ENCODE measurements around the gene FADS3. TPM values are rescaled to one million over a fixed set of nuclear protein-coding genes. Genes with fewer than 3 reads are reported as not detected.
A peak's percentile ranks its signal among the peaks of the same experiment; 100 is the strongest.

FADS3 gene
- total RNA-seq, 1 donor from 2014 or later: 113 TPM

DNA sequence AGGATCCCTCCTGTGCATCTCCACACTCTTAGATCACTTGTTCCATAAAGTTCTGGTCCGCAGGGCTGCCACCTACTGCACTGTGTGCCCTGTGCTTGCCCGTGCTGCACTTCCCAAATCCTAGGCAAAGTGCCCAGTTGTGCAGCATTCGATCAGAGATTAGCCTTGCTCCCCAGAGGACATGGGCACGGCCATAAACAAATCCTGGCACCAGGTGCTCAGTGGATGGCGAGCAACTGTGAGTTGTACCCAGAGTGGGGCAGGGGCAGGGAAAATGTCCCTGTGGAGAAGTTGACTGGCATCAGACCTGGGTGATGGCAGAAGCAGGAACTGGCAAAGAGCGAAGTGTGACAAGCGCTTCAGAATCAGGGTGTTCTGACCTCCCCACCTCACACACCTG is 58.6 kb downstream of the FADS3 start:
- peak; percentile 37 for ATAC-seq
- DNase-seq (ENCODE audit: missing footprints): peak; percentile 76
- intact Hi-C loops (cut with DNase I): no loop called here

DNA sequence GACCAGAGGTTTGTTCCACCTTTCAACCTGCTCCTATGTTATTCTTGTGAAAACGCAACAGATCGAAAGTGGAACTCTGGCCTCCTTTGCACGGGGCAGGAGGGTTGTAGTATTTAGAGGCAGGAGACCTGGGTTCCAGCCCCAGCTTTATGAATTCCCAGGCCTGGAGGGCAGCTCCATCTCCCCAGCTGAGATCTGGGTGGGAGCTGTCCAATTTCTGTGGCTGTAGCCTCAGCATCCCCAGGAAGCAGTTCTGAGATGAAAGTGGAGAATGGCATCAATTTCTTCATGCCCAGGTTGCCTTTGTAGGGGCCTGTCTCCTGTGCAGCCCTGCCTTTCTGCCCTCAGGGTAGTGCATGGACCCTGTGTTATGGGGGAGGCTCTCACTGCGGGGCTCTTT is 59.1 kb downstream of the FADS3 start:
- peak; percentile 4 for DNase-seq (ENCODE audit: missing footprints)
- no peak for ATAC-seq
- intact Hi-C loops (cut with DNase I): no loop called here

DNA sequence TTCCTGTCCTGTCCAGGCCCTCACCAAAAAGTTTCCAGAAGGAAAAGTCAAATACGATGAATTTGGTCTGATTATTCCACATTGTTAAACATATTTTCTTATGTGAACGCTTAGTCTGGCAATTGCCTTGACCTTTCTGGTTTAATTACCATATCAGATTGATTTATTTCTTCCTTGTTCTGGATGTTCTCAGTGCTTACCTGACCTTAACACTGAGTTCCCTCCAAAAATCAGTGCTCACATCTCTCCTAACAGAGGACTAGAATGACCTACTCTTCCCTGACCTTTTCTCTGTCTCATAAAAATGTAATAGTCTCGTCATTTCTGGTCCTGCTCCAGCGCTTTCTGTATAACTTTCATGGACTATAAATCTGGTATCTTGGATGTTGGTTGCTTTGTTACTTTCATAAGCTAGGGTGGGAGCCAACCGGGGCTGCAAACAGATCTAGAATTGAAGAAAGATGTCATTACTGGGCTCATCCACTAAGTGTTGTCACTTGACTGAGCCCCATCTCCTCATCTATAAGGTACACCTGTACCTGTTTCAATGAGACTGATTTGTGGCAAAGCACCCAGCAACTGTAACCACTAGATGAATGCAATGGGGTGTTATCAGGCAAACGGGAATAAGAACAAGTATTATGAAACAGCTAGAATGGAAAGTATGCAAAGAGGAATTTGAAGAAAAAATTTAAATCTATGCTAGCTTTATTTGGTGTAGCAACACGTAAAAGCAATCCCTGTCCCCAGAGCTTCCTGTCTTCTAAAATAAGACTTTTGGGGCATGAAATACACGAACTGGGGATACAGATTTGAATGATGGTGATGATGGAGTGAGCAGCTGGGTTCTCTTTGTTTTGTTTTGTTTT is 60.9 kb downstream of the FADS3 start:
- ATAC-seq (no peak), DNase-seq (ENCODE audit: missing footprints) (no peak)
- intact Hi-C loops (cut with DNase I): no loop called here

DNA sequence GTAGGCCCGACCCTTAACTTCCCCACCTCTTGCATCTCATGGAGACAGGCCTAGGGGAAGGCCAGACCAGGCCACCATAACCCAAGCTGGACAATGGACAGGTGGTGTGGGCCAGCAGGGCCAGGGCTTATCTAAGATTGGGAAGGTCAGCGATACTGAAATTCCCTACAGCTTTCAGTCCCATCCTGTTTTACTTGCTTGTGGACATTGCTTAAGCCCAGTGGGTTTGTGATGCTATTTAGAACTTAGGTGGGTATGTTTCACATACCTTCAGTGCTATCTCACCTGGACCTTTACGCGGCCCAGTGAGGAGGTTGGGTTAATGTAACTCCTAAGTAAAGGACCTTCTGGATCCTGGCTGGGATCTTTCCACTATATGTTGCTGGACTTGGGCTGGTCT is 61.5 kb downstream of the FADS3 start:
- intact Hi-C loops (cut with DNase I): loop anchor here (5.0 kb wide), 1 partner anchor 32 kb away; no protein-coding TSS in a partner anchor
- no peak for ATAC-seq
- DNase-seq (ENCODE audit: missing footprints): peak; percentile 22

DNA sequence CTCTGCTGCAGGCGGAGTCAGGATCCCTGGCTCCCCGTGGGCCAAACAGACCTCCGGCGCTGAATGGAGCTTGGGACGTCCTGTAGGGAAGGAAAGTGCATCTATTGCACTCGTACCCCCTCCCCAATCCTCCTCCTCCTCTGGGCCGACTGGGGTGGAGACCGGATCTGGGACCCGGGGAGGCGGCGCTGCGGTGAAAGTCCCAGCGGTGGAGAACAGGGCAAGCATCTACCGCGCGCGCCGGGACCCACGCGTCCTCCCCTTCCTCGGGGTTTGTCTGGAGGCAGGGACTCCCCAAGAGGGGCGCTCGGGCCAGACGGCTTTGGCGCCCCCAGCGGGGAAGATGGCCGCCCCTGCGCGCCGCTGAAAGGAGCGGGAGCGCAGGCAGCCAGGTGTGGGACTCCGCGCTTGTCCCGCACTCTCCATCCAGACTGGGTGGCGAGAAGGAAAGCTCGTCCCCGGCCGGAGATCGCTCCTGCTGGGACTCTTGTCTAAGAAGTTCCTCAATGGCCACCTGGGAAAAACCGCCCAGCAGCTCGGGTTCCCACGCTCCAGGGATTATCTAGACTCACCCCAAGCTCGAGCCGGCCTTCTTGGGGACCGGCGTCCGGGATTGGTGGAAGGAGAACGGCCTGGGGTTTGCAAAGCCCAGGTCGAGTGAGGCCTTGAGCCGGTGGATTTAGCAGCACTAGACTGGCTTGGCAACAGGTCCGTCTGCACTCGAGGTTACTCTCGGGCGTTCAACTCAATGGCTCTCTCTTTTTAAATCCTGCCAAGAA is 62.5 kb downstream of the FADS3 start:
- ATAC-seq: peak; percentile 27
- peak; percentile 69 for DNase-seq (ENCODE audit: missing footprints)
- intact Hi-C loops (cut with DNase I): loop anchor here (5.0 kb wide), 1 partner anchor 33 kb away; no protein-coding TSS in a partner anchor

DNA sequence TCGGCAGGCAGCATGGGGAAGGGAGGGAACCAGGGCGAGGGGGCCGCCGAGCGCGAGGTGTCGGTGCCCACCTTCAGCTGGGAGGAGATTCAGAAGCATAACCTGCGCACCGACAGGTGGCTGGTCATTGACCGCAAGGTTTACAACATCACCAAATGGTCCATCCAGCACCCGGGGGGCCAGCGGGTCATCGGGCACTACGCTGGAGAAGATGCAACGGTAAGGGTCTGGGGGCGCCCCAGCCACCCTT is 63.0 kb downstream of the FADS3 start:
- no peak for ATAC-seq
- DNase-seq (ENCODE audit: missing footprints): peak; percentile 62
- intact Hi-C loops (cut with DNase I): loop anchor here (5.0 kb wide), 1 partner anchor 34 kb away; no protein-coding TSS in a partner anchor

DNA sequence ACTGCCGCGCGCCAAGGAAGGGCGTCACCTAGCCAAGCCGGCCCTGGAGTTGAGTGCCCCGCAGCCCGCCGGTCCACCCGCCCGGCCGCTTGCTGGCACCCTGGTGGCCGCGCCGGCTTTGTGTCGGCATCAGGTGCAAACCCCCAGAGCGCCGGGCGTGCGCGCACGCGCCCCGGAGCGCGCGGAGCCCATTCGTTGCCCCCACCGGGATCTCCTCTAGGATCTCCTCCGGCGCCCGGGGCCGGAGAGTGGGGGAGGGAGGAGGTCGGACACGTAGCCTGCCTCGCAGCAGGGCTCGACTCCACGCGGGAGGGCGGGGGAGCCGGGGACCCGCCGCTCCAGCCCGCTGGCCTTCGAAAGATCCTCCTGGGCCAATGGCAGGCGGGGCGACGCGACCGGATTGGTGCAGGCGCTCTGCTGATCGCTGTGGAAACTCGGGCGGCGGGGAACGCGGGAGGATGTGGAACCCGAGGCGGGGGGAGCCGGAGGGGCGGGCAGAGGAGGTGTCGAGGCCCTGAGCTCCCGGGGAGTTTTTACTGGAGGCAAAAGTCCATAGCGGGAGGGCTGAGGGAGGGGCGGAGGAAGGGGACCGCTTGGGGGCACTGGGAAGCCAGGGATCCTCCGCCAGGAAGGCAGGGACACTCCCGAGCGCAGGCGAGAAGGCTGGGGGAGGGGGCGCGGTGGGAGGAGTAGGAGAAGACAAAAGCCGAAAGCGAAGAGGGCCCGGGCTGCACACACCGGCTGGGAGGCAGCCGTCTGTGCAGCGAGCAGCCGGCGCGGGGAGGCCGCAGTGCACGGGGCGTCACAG is 63.6 kb downstream of the FADS3 start, which contains the start of gene FADS2:
FADS2 (plus strand) TSS at position 730 of the 808 bp plus-strand sequence. CDS start 91 bp downstream, outside the sequence.
- intact Hi-C loops (cut with DNase I): loop anchor here (5.0 kb wide), 1 partner anchor 35 kb away; no protein-coding TSS in a partner anchor
- peak; percentile 87 for ATAC-seq
- DNase-seq (ENCODE audit: missing footprints): peak; percentile 94

DNA sequence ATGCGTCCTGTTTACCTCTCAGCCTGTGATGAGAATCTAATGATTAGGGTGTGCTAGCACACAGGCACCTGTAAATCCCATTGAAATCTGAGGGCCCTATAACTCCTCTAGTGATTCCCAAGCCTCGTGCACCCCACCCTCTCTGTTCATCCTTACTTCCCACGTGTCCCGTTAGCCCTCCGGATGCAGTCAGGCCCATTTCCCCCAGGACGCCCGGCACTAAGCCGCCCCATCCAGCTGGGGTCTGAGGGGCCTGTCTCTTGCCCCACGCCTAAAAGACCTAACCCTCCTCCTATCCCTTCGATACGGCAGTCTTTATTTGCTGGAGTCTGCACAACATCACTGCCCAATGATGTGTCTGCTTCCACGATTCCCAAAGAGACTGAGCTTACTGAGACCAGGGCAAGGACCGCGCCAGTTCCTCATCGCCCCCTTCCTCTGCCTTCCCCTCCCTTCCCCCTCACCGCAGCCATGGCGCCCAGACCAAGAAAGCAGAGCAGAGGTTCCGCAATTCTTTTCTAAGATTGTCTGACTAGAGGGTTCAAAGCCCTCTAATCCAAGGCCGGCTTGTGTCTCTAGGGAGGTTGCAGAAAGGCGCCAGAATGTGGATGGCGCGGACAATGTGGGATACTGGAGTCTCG is 64.3 kb downstream of the FADS3 start:
- ATAC-seq (peak; percentile 6), DNase-seq (ENCODE audit: missing footprints) (peak; percentile 41)
- intact Hi-C loops (cut with DNase I): loop anchor here (5.0 kb wide), 1 partner anchor 35 kb away; no protein-coding TSS in a partner anchor

Small RNA genes within 50 kb of the gene (microRNA-seq; reads per million reads assigned to microRNA genes)
- not detected for gene MIR6746

Other genes starting within 250 kb of the FADS3 start
- gene DAGLA, start 211.2 kb downstream of the FADS3 start, total RNA-seq: 4.3 TPM
- 0.30 TPM for gene MYRF, start 138.9 kb downstream of the FADS3 start, total RNA-seq
- gene TMEM258, start 98.9 kb downstream of the FADS3 start, total RNA-seq: 130 TPM
- 7.0 TPM for gene FEN1, start 98.6 kb downstream of the FADS3 start, total RNA-seq
- 25.7 TPM for gene FADS1, start 74.5 kb downstream of the FADS3 start, total RNA-seq
- gene FADS2, start 63.2 kb downstream of the FADS3 start, total RNA-seq: 35.7 TPM
- 14.0 TPM for gene RAB3IL1, start 26.0 kb upstream of the FADS3 start, total RNA-seq
- 1.9 TPM for gene BEST1, start 58.8 kb upstream of the FADS3 start, total RNA-seq
- gene FTH1, start 76.1 kb upstream of the FADS3 start, total RNA-seq: 2,493 TPM
- 10.5 TPM for gene INCENP, start 232.5 kb upstream of the FADS3 start, total RNA-seq